ENCODE data around the gene TGM2. TPM values are rescaled to one million over a fixed set of nuclear protein-coding genes. Genes with fewer than 3 reads are reported as not detected.

Gene TGM2
- total and polyA plus RNA-seq, 9 of the 15 experiments (the other 6 are each of a cell fraction or from before 2014, with no cell fraction given), result 5.5 to 78.5 (median 37.6) TPM

- TF ChIP-seq ZMIZ1 (IDR thresholded peaks at IDR 0.05; ENCODE audit: low read depth in 2 of 2, low read length in 2 of 2) (no peak), SMARCC2 (IDR thresholded peaks at IDR 0.05; ENCODE audit: low read depth) (no peak), HNRNPH1 (optimal IDR thresholded peaks at IDR 0.05; ENCODE audit: low read depth, low read length) (no peak), MITF (IDR thresholded peaks at IDR 0.05) (no peak), ZNF766 (CRISPR knock-in tag; conservative IDR thresholded peaks at IDR 0.05) (no peak)
Measured at GRCh38 chr20:38120625-38120988, 44.5 kb downstream of the TGM2 start (continued).

- CTCF ChIA-PET (ENCODE audit: low intra/inter-chr PET ratio), result no interaction called here
- no peaks in the 10 kb centered on the region for H3K79me2 ChIP-seq (ENCODE audit: control insufficient read depth, insufficient read depth, low read length)
- H3K9ac ChIP-seq (ENCODE audit: insufficient read depth in 1 of 2, low read depth in 2 of 2, low read length in 2 of 2), result no peak overlapping the region
- FAIRE-seq (no peak), DNase-seq (ENCODE audit: extremely low read depth in 1 of 4, low spot score in 3 of 4) (no peak), ATAC-seq (no peak)
- no peak overlapping the region for H3K4me2 ChIP-seq (ENCODE audit: insufficient read depth, low read length)
- in situ Hi-C loops (cut with MboI) (no loop called here), intact Hi-C loops (cut with micrococcal nuclease) (no loop called here)
- no peaks in the 10 kb centered on the region for H3K27me3 ChIP-seq (ENCODE audit: control insufficient read depth in 2 of 2, insufficient read depth in 2 of 2, low read length in 2 of 2)
- POLR2A ChIA-PET, result no interaction called here
- H4K20me1 ChIP-seq (replicated peaks; ENCODE audit: control insufficient read depth, insufficient read depth, low read length), result no peaks in the 10 kb centered on the region
- no peak overlapping the region for H3K27ac ChIP-seq (ENCODE audit: extremely low read depth, low read depth, low read length)
- H3K9me3 ChIP-seq (replicated peaks; ENCODE audit: control insufficient read depth, insufficient read depth, low read depth, low read length), result no peaks in the 10 kb centered on the region
- H3K9me1 ChIP-seq (ENCODE audit: control insufficient read depth, insufficient read depth, low read length), result no peaks in the 10 kb centered on the region
- peak overlapping the region; percentile 17; the same call in 1 of the 2 replicates for H2AFZ ChIP-seq (ENCODE audit: low read depth, low read length)
- H3K4me3 ChIP-seq, result no peak overlapping the region
- 61% methylated on average over 5 of the region's 6 CpGs for WGBS (ENCODE audit: insufficient coverage, low coverage, missing lambda C conversion rate)
- BruUV-seq (replicated peaks), result no TSS peak
- no peaks in the 10 kb centered on the region for H3K36me3 ChIP-seq (ENCODE audit: control insufficient read depth, insufficient read depth, low read length)
- peaks cover 15 to 22% of the 10 kb centered on the region in 2 experiments for H3K4me1 ChIP-seq (replicated peaks in 1 of 2; ENCODE audit: control insufficient read depth in 2 of 2, insufficient read depth in 2 of 2, low read length in 2 of 2)
- TF ChIP-seq CXXC5 (CRISPR knock-in tag; IDR thresholded peaks at IDR 0.05), result no peak
- no peak for TF ChIP-seq SNIP1 (IDR thresholded peaks at IDR 0.05; ENCODE audit: low read depth)
- no peak for TF ChIP-seq ZNF143 (CRISPR knock-in tag; IDR thresholded peaks at IDR 0.05)
- no peak for TF ChIP-seq ZNF668 (CRISPR knock-in tag; IDR thresholded peaks at IDR 0.05)
- TF ChIP-seq CBX8 (IDR thresholded peaks at IDR 0.05; ENCODE audit: borderline replicate concordance, extremely low read depth, low read depth, low read length, poor library complexity, severe bottlenecking), result no peak
- TF ChIP-seq ZNF431 (CRISPR knock-in tag; IDR thresholded peaks at IDR 0.05), result no peak
- no peak for TF ChIP-seq HDAC2 (IDR thresholded peaks at IDR 0.05)
- TF ChIP-seq RAD21 (CRISPR knock-in tag; conservative IDR thresholded peaks at IDR 0.05 in 1 of 2, IDR thresholded peaks at IDR 0.05 in 1 of 2), result no peak
- TF ChIP-seq CLOCK (CRISPR knock-in tag; IDR thresholded peaks at IDR 0.05; ENCODE audit: borderline replicate concordance), result no peak
Measured at GRCh38 chr20:38119446-38119845, 45.6 kb downstream of the TGM2 start.
